ENCODE results near the gene NKD2.

DNA sequence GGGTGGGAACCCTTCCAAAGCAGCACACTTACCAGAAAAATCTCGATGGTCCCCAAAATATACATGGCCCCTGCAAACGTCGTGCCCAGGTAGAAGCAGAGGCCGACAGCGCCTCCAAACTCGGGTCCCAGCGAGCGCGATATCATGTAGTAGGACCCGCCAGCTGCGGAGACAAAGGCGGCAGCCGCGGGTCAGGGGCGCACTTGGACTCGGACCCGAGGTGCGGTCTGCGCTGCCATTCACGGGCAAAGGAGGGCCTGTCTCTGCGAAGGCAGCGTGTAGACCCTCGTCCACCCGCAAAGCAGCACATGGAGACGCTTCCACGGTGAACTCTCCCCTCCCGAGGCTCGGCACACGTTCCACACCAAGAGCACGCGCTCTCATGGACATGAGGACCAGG, 78.3 kb downstream of the NKD2 start:
- TF ChIP-seq, protein P1, sequence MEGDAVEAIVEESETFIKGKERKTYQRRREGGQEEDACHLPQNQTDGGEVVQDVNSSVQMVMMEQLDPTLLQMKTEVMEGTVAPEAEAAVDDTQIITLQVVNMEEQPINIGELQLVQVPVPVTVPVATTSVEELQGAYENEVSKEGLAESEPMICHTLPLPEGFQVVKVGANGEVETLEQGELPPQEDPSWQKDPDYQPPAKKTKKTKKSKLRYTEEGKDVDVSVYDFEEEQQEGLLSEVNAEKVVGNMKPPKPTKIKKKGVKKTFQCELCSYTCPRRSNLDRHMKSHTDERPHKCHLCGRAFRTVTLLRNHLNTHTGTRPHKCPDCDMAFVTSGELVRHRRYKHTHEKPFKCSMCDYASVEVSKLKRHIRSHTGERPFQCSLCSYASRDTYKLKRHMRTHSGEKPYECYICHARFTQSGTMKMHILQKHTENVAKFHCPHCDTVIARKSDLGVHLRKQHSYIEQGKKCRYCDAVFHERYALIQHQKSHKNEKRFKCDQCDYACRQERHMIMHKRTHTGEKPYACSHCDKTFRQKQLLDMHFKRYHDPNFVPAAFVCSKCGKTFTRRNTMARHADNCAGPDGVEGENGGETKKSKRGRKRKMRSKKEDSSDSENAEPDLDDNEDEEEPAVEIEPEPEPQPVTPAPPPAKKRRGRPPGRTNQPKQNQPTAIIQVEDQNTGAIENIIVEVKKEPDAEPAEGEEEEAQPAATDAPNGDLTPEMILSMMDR (IDR thresholded peaks at IDR 0.05; ENCODE audit: low read length): no peak
- TF ChIP-seq EZH2 (optimal IDR thresholded peaks at IDR 0.05; ENCODE audit: low read depth, low read length): no peak

All from MM.1S (cell line).